C4-2B (cell line): Measurements from ENCODE around the gene DGKD.

Source experiments
- H3K27ac ChIP-seq: fragments of 450-650 bp; 2 replicates; pipeline ENCODE4 v1.5.1; 2017
- ZFX ChIP-seq: fragments of 450-650 bp; IDR thresholded peaks from 2 replicates; pipeline ENCODE4 v1.6.1; 2017
- TF ChIP-seq, protein P1 (sequence below): fragments of 450-650 bp; conservative IDR thresholded peaks from 2 replicates; pipeline ENCODE4 v1.5.1; 2017; ENCODE audit warnings: mild to moderate bottlenecking

DGKD gene

DNA sequence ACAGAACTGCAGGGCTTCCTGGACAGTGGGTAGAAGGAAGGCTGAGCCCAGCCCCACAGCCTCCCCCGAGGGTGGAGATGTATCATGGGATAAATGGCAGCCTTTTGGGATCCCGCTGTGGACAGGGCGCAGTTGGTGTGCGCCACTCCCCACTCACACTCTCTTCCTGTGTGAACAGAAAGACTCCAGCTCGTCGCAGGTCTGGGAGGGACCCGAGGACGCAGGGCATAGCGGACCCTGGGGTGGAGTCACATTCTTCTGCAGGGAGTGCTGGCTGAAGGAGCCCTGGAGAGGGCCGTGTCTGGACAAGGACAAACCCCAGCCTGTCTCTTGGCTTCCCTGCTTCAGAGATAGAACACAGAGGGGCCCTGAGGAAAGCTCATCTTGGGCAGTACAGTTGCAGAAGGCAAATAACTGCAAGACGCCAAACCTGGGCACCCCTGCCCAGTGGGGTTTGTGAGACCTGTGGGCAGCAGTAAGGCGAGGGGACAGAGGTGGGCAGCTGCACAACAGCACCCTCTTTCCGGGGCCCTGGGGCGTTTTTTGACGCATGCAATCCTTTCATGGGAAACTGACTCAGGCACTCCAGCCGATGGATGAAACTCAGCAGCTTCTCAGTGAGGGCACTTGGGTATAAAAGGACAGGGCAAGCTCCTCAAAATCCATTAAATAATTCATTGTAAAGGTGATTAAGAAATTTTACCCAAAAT lies 110.4 kb downstream of the DGKD start:
- H3K27ac ChIP-seq: no peak overlapping the region
- TF ChIP-seq, protein P1, sequence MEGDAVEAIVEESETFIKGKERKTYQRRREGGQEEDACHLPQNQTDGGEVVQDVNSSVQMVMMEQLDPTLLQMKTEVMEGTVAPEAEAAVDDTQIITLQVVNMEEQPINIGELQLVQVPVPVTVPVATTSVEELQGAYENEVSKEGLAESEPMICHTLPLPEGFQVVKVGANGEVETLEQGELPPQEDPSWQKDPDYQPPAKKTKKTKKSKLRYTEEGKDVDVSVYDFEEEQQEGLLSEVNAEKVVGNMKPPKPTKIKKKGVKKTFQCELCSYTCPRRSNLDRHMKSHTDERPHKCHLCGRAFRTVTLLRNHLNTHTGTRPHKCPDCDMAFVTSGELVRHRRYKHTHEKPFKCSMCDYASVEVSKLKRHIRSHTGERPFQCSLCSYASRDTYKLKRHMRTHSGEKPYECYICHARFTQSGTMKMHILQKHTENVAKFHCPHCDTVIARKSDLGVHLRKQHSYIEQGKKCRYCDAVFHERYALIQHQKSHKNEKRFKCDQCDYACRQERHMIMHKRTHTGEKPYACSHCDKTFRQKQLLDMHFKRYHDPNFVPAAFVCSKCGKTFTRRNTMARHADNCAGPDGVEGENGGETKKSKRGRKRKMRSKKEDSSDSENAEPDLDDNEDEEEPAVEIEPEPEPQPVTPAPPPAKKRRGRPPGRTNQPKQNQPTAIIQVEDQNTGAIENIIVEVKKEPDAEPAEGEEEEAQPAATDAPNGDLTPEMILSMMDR: no peak
- no peak for TF ChIP-seq ZFX

DNA sequence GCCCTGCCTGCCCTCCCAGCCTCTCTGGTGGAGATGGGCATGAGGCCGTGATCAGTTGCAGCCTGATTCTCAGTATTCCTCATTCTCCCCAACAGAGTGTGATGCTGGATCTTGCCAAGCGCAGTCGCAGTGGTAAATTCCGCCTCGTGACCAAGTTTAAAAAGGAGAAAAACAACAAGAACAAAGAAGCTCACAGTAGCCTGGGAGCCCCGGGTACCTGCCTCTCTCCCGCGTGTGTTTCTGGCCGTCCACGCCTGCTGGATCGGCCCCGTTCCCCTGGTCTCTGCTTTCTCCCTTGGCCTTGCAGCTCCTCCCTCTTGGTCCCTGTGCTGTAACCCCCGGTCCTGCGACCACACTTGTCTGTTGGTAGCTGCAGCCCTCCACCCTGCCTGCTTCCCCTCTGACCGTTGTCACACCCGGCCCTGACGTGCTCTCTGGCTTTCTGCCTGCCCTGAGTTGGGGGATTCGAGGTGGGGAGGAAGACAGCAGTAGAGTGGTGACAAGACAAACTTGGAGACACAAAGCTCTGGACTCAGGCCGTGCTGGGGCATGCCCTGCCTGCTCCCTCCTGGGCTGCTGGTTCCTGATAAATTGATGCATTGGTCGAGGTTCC lies 112.8 kb downstream of the DGKD start:
- no peak for TF ChIP-seq ZFX
- TF ChIP-seq, protein P1: no peak
- H3K27ac ChIP-seq: no peak overlapping the region

DNA sequence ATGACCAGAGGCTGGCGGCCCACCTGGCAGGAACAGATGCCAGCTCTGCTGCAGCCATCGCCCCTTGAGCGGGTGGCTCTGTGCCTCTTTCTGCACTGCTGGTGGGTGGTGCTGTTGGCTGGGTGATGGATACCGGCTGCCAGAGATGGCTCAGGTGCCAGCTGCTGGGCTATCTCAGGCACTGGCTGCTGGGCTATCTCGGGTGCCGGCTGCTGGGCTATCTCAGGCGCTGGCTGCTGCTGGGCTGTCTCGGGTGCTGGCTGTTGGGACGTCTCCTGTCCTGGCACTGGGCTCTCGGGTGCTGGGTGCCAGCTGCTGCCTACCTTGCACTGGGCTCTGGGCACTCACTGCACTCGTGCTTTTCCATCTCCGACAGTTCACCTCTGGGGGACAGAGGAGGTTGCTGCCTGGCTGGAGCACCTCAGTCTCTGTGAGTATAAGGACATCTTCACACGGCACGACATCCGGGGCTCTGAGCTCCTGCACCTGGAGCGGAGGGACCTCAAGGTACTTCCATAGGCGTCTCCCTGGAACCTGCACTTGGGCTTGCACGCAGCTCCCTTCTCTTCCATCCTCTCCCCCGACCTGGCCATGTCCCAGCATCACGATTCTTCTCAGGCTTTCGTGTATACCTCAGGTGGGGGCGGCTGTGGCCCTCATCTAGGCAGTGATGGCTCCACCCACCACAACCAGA lies 113.9 kb downstream of the DGKD start:
- no peak for TF ChIP-seq ZFX
- TF ChIP-seq, protein P1: no peak

DNA sequence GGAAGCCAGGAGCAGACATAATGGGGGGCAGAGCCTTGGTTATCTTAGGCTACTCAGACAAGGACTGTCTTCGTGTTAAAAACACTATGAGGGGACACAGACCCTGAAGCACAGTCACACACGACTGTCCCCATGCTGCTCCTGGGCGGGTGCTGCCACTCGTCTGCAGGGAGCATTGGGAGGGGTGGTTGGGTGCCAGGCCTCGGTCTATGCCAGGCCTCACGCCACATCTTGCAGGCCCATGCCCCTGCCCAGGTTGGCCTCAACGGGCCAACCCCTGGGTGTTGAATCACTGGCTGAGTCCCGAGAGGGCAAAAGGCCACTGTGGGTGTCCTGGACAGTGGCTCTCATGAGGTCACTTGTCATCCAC lies 114.4 kb downstream of the DGKD start:
- no peak for TF ChIP-seq ZFX
- TF ChIP-seq, protein P1: no peak
- no peak overlapping the region for H3K27ac ChIP-seq

More for the DNA sequence above, 113.9 kb downstream of the DGKD start:
- no peak overlapping the region for H3K27ac ChIP-seq

DNA sequence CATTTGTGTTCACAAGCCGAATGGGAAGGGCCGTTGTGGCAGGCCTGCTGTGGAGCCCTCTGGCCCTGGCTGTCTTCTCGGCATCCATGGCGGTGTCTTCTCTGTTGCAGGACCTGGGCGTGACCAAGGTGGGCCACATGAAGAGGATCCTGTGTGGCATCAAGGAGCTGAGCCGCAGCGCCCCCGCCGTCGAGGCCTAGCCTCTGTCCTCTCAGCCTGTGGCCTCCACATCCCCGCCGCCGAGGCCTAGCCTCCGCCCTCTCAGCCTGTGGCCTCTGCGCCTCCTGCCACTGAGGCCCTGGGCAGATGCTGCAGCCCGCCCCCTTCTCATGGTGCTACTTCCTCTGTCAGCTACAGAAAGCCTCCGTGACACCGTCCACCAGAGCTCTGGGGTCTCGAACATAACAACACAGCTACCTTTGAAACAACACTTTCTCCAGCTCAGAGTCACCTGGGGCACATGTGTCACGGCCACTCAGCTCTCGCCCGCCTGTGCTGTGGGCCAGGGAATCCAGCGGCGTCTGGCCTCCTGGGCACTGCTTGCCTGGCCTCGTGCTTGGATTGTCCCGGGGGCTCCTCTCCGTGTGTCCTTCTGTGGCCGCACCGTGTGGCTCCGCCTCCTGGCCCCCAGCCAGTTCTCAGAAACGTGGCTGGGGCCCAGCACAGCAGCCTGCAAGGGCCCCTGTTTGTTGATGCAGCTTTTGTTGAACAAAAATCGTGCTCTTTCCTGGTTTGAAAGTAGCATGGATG lies 115.1 kb downstream of the DGKD start:
- TF ChIP-seq ZFX: no peak
- TF ChIP-seq, protein P1: no peak
- H3K27ac ChIP-seq: no peak overlapping the region

DNA sequence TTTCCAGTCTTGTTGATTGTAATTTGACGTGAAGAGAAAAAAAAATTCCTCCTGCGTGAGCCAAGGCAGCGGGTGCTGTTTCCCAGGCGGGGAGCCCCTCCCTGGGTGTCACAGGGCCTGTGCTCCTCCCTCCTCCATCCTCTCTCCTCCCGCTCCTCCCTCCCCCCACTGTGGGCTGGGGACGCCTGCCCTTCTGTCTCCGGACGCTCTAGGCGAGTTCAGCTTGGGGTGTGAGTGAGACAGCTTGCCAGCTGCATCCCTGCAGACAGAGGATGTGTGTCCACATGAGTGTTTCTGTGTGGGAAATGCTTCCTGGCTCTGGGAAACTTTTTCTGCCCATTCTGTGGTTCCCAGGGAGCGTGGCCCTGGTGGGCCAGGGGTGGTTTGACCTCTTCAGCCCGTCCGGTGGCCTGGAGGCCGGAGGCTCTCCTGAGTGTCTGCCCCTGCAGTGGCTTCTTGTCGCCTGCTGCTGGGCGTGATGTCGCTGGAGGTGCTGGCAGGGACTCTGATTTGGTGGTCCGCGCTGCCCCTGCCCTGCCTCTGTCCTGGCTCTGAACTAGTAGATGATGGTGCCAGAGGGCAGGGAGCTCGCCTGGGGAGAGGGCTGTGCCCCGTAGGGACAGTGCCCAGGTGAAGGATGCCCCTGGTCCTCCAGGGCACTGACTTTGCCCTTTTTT lies 115.9 kb downstream of the DGKD start:
- H3K27ac ChIP-seq: no peak overlapping the region
- TF ChIP-seq ZFX: no peak
- TF ChIP-seq, protein P1: no peak
